HepG2 (cell line): ENCODE measurements around the gene AP3M1. TPM values are rescaled to one million over a fixed set of nuclear protein-coding genes. Genes with fewer than 3 reads are reported as not detected.

Experiments
- ASH2L ChIP-seq: fragments of 300-600, 200-600 bp; sonication (generic); IDR thresholded peaks from 2 replicates; pipeline ENCODE4 v1.7.0; 2017; ENCODE audit warnings: low read depth, mild to moderate bottlenecking, moderate library complexity, mixed read lengths, low read length; ENCODE audit not compliant: insufficient read length
- ETV5 ChIP-seq: IDR thresholded peaks from 2 replicates; pipeline ENCODE4 v1.6.1; 2018; ENCODE audit warnings: missing biosample characterization, missing genetic modification reagents, inconsistent platforms, borderline replicate concordance
- FOSL2 ChIP-seq: sonication (generic); formaldehyde crosslinking; IDR thresholded peaks from 2 replicates; pipeline ENCODE4 v1.4.0; 2020; ENCODE audit warnings: missing genetic modification reagents
- GTF3A ChIP-seq: sonication (generic); formaldehyde crosslinking; conservative IDR thresholded peaks from 2 replicates; pipeline ENCODE4 v1.4.0; 2020; ENCODE audit warnings: mild to moderate bottlenecking, missing genetic modification reagents
- IRF2 ChIP-seq: IDR thresholded peaks from 2 replicates; pipeline ENCODE4 v1.6.1; 2018; ENCODE audit warnings: missing genetic modification reagents, missing compliant biosample characterization
- KMT2A ChIP-seq: sonication (generic); formaldehyde crosslinking; IDR thresholded peaks from 2 replicates; pipeline ENCODE4 v1.4.0; 2020; ENCODE audit warnings: missing genetic modification reagents
- PHF21A ChIP-seq: sonication (generic); formaldehyde crosslinking; IDR thresholded peaks from 2 replicates; pipeline ENCODE4 v1.5.0; 2020; ENCODE audit warnings: mild to moderate bottlenecking, missing genetic modification reagents
- POLR2AphosphoS2 ChIP-seq: IDR thresholded peaks from 2 replicates; pipeline ENCODE4 v1.6.1; 2011; ENCODE audit warnings: low read depth, low read length, improper control_type of control experiment
- POLR2AphosphoS5 ChIP-seq: IDR thresholded peaks from 2 replicates; pipeline ENCODE4 v1.6.1; 2012; ENCODE audit warnings: low read depth, low read length
- RBM39 ChIP-seq: fragments of 200-400 bp; formaldehyde crosslinking; IDR thresholded peaks from one replicate; pipeline ENCODE4 v1.6.1; 2018; ENCODE audit warnings: antibody characterized with exemption, mild to moderate bottlenecking, low read depth, low read length; ENCODE audit not compliant: poor library complexity, severe bottlenecking
- SAP130 ChIP-seq: IDR thresholded peaks from 2 replicates; pipeline ENCODE4 v1.6.1; 2016; ENCODE audit warnings: low read depth
- SMARCE1 ChIP-seq: fragments of 450-650 bp; IDR thresholded peaks from 2 replicates; pipeline ENCODE4 v1.6.1; 2017; ENCODE audit warnings: borderline replicate concordance
- TEAD3 ChIP-seq: optimal IDR thresholded peaks from 2 replicates; pipeline ENCODE3; 2016; ENCODE audit warnings: borderline replicate concordance
- ZNF331 ChIP-seq: sonication (generic); formaldehyde crosslinking; IDR thresholded peaks from 2 replicates; pipeline ENCODE4 v1.4.0; 2020; ENCODE audit warnings: missing genetic modification reagents
- ZNF672 ChIP-seq: sonication (generic); formaldehyde crosslinking; IDR thresholded peaks from 2 replicates; pipeline ENCODE4 v1.8.1; 2022; ENCODE audit warnings: missing genetic modification reagents
- ZSCAN30 ChIP-seq: sonication (generic); formaldehyde crosslinking; IDR thresholded peaks from 2 replicates; pipeline ENCODE4 v1.5.0; 2020; ENCODE audit warnings: mild to moderate bottlenecking, missing genetic modification reagents
- polyA plus RNA-seq, 8 experiments: library from polyadenylated mRNA; depleted of rRNA in 3 of 8; stranded (reverse) in 7 of 8; unstranded in 1 of 8; fragments of >200 nt; fragmentation: Illumina TruSeq in 4 of 8; extraction: Trizol in 4 of 8; gene quantifications; 2 replicates each; pipeline versions ENCODE4 v1.2.1 to v1.2.3, GENCODE V29; 2011 to 2016; ENCODE audit warnings: low read depth in 4 of 8, missing spikeins in 1 of 8, mixed read lengths in 1 of 8; ENCODE audit not compliant: insufficient read depth in 1 of 8
- total RNA-seq, 5 experiments: library from RNA; depleted of rRNA; stranded (reverse); fragments of >200 nt; fragmentation: Illumina TruSeq; extraction: Trizol; gene quantifications; 2 replicates each; pipeline ENCODE4 v1.2.3, GENCODE V29; 2016; ENCODE audit warnings: low read depth in 1 of 5
- TF ChIP-seq, protein P1 (sequence below): sonication (generic); formaldehyde crosslinking; conservative IDR thresholded peaks from 2 replicates; pipeline ENCODE4 v1.4.0; 2020; ENCODE audit warnings: missing genetic modification reagents
- TF ChIP-seq, protein P2 (sequence below): IDR thresholded peaks from 2 replicates; pipeline ENCODE4 v1.6.1; 2012; ENCODE audit warnings: low read depth, low read length, improper control_type of control experiment
- TF ChIP-seq, protein P3 (sequence below): sonication (generic); formaldehyde crosslinking; IDR thresholded peaks from 2 replicates; pipeline ENCODE4 v1.4.0; 2020; ENCODE audit warnings: missing genetic modification reagents, borderline replicate concordance
- TF ChIP-seq, protein P4 (sequence below): IDR thresholded peaks from 2 replicates; pipeline ENCODE4 v1.6.1; 2018; ENCODE audit warnings: missing genetic modification reagents, mild to moderate bottlenecking, missing compliant biosample characterization
- TF ChIP-seq, protein P5 (sequence below): sonication (generic); formaldehyde crosslinking; IDR thresholded peaks from 2 replicates; pipeline ENCODE4 v1.4.0; 2020; ENCODE audit warnings: missing genetic modification reagents

Gene AP3M1
- total and polyA plus RNA-seq, 2 of the 13 experiments (the other 11 are each of a cell fraction or from before 2014, with no cell fraction given) = 29.0 to 31.6 TPM

DNA sequence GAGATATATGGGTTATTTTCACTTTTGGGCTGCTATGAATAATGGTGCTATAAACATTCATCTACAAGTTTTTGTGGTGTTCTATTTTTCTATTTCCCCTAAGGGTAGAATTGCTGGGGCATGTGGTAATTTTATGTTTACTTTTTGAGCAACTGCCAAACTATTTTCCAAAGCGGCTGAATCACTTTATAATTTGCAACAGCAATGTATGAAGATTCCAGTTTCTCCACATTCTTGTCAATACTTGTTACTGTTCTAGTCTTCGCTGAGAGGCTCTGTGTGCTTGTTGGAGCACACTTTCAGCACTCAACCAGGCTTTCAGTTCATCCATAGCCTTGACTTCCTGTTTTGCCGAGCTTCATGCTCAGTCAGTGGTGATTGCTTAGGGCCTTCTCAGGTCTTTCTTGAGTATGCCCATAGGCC, 39.4 kb upstream of the AP3M1 start (continued):
- TF ChIP-seq, protein P1, sequence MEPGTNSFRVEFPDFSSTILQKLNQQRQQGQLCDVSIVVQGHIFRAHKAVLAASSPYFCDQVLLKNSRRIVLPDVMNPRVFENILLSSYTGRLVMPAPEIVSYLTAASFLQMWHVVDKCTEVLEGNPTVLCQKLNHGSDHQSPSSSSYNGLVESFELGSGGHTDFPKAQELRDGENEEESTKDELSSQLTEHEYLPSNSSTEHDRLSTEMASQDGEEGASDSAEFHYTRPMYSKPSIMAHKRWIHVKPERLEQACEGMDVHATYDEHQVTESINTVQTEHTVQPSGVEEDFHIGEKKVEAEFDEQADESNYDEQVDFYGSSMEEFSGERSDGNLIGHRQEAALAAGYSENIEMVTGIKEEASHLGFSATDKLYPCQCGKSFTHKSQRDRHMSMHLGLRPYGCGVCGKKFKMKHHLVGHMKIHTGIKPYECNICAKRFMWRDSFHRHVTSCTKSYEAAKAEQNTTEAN (CRISPR knock-in tag) = 0 out of 2 replicates have a peak, but pooled peaks have one; percentile 19
- TF ChIP-seq SAP130 (CRISPR knock-in tag) = peak; percentile 43
- TF ChIP-seq RBM39 = no peak
- TF ChIP-seq ETV5 = peak; percentile 43; the same call in 1 of the 2 replicates
- no peak for TF ChIP-seq GTF3A
- TF ChIP-seq, protein P2, sequence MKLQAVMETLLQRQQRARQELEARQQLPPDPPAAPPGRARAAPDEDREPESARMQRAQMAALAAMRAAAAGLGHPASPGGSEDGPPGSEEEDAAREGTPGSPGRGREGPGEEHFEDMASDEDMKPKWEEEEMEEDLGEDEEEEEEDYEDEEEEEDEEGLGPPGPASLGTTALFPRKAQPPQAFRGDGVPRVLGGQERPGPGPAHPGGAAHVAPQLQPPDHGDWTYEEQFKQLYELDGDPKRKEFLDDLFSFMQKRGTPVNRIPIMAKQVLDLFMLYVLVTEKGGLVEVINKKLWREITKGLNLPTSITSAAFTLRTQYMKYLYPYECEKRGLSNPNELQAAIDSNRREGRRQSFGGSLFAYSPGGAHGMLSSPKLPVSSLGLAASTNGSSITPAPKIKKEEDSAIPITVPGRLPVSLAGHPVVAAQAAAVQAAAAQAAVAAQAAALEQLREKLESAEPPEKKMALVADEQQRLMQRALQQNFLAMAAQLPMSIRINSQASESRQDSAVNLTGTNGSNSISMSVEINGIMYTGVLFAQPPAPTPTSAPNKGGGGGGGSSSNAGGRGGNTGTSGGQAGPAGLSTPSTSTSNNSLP = peak; percentile 47; the same call in 1 of the 2 replicates
- TF ChIP-seq POLR2AphosphoS2 = no peak
- peak; percentile 47 for TF ChIP-seq TEAD3 (CRISPR knock-in tag)
- TF ChIP-seq ZSCAN30 (CRISPR knock-in tag) = no peak
- TF ChIP-seq IRF2 (CRISPR knock-in tag) = 0 out of 2 replicates have a peak, but pooled peaks have one; percentile 37
- TF ChIP-seq ZNF672 = no peak
- TF ChIP-seq, protein P3, sequence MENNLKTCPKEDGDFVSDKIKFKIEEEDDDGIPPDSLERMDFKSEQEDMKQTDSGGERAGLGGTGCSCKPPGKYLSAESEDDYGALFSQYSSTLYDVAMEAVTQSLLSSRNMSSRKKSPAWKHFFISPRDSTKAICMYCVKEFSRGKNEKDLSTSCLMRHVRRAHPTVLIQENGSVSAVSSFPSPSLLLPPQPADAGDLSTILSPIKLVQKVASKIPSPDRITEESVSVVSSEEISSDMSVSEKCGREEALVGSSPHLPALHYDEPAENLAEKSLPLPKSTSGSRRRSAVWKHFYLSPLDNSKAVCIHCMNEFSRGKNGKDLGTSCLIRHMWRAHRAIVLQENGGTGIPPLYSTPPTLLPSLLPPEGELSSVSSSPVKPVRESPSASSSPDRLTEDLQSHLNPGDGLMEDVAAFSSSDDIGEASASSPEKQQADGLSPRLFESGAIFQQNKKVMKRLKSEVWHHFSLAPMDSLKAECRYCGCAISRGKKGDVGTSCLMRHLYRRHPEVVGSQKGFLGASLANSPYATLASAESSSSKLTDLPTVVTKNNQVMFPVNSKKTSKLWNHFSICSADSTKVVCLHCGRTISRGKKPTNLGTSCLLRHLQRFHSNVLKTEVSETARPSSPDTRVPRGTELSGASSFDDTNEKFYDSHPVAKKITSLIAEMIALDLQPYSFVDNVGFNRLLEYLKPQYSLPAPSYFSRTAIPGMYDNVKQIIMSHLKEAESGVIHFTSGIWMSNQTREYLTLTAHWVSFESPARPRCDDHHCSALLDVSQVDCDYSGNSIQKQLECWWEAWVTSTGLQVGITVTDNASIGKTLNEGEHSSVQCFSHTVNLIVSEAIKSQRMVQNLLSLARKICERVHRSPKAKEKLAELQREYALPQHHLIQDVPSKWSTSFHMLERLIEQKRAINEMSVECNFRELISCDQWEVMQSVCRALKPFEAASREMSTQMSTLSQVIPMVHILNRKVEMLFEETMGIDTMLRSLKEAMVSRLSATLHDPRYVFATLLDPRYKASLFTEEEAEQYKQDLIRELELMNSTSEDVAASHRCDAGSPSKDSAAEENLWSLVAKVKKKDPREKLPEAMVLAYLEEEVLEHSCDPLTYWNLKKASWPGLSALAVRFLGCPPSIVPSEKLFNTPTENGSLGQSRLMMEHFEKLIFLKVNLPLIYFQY = no peak
- TF ChIP-seq POLR2AphosphoS5 = no peak
- peak; percentile 41; the same call in 1 of the 2 replicates for TF ChIP-seq FOSL2 (CRISPR knock-in tag)
- TF ChIP-seq KMT2A (CRISPR knock-in tag) = peak; percentile 77; the same call in 1 of the 2 replicates
- TF ChIP-seq, protein P4, sequence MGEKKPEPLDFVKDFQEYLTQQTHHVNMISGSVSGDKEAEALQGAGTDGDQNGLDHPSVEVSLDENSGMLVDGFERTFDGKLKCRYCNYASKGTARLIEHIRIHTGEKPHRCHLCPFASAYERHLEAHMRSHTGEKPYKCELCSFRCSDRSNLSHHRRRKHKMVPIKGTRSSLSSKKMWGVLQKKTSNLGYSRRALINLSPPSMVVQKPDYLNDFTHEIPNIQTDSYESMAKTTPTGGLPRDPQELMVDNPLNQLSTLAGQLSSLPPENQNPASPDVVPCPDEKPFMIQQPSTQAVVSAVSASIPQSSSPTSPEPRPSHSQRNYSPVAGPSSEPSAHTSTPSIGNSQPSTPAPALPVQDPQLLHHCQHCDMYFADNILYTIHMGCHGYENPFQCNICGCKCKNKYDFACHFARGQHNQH (CRISPR knock-in tag) = 0 out of 2 replicates have a peak, but pooled peaks have one; percentile 27
- TF ChIP-seq ASH2L = peak; percentile 49
- peak; percentile 4; the same call in 1 of the 2 replicates for TF ChIP-seq ZNF331 (CRISPR knock-in tag)
- TF ChIP-seq PHF21A (CRISPR knock-in tag) = no peak
- TF ChIP-seq SMARCE1 = no peak
- TF ChIP-seq, protein P5, sequence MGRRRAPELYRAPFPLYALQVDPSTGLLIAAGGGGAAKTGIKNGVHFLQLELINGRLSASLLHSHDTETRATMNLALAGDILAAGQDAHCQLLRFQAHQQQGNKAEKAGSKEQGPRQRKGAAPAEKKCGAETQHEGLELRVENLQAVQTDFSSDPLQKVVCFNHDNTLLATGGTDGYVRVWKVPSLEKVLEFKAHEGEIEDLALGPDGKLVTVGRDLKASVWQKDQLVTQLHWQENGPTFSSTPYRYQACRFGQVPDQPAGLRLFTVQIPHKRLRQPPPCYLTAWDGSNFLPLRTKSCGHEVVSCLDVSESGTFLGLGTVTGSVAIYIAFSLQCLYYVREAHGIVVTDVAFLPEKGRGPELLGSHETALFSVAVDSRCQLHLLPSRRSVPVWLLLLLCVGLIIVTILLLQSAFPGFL = no peak
